Measurements from ENCODE around the gene NDST3.

GRCh38 chr4:118099106-118099505 is 64.8 kb downstream of the NDST3 start:
- no peak for TF ChIP-seq POLR2A (IDR thresholded peaks at IDR 0.05; ENCODE audit: low read length)
- TF ChIP-seq GATA1 (IDR thresholded peaks at IDR 0.05; ENCODE audit: low read depth, low read length): no peak
